Stimulated activated naive CD4-positive, alpha-beta T cell (primary cell): ENCODE measurements around the gene FAM170B.

Experiments used
- DNase-seq, 6 experiments: peaks; one replicate each; lab custom pipeline; 2025; lab: John Stamatoyannopoulos, UW

The FAM170B gene

DNA sequence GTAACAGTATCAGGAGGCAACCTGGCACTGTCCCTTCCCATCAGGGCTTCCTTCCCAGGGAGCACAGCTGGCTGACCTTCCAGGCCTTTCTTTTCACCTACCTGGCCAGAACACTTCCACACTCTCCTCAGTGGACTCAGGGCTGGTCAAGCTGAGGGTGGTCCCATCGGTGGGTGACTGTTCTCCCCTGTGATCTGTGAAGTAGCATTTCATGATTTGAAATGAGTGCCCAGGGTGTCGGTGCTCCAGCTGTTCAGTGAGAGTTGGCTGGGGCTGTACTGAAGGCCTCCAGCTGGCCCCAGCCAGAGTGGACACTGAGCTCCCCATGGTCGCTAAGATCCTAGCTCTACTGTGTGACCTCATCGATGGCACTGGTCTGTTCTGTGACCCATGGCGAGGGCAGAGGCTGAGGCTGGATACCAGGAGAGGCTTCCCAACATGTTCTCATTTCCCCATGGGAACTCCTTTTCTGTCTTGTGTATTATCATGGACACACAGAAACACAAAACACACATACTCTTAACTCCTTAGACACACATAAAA is at the start of gene FAM170B:
Gene FAM170B, minus strand, starts transcription at position 316 of the 543 bp plus-strand sequence. Its CDS starts 103 bp downstream, at position 213.
- DNase-seq, result no peak

DNA sequence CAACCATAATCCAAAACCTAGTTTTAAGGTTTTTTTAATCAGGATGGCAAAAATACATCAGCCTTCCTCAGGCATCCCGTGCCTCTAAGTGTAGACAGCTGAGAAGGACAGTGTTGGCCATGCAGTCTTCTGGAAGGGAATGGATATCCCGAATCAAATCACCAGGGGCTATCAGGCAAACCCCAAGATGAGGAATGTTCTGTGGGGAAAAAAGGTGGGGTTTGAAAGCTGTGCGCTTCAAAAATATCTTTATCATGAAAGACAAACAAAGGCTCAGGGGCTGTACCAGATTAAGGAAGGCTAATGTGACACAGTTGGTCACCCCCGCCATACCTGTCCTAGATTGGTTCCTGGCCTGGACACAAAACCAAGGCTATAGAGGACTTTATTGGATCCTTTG is 49.0 kb upstream of the FAM170B start:
- DNase-seq, result no peak

DNA sequence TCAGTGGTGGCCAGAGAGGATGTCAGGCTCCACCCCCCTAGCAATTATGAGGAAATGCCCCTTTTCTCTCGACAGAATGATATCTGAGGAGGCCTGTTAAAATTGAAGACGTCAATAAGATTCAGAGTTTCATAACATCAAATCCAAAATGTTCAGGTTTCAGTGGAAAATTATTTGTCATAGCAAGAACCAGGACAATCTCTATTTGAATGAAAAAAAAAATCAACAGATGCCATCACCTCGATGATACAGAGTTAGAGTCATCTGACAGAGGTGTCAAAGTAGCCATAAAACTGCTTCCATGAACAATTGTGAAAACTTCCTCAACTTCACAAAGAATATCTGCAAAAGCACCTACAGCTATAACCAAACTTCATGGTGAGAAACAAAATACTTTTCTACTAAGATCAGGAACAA is 46.6 kb upstream of the FAM170B start:
- no peak for DNase-seq

- no peak for DNase-seq
Measured at GRCh38 chr10:49179699-49180443, 46.0 kb upstream of the FAM170B start.

DNA sequence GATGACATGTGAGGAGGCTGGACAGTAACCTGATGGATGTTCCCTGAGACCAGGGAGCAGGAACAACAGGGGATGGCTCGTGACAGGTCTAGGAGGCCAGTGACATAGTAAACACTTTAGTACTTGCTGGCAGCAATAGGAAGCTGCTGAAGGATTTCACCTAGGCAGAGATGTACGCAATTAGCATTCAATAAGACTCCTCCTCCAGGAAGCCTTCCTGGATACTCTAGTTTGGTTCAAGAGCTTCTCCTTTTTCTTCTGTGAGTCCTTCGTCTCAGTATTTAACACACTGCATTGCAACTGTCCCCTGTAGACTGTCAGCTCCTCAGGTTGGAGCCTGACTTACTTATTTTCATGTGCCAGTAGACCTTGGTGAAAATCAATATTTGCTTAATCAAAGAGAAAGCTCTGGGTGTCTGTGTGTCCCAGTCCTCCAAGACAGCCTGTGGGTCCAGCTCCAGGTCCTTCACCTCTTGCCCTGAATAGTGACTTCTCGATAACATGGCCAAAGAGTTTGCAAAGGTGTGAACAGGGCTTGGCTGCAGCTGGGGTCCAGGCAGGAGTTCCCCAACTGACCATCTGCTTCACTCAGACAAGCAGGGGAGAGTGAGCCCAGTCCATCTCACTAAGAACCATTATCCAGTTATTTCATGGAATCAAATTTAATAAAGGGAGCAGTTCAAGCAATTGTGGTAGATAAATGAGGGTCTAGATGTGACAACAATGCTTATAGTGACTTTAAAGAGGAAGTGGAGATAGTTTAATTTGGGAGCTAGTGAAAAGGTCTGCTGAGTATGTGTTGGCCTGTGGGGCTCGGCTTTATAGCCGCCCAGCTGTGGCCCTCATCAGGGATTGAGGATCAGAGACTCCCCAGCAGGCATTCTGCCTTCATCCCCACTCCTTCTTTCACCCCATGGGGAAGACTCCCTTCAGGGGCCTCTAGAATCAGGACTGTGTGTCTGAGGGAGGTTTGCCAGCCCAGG is 45.0 kb upstream of the FAM170B start:
- DNase-seq, result no peak

DNA sequence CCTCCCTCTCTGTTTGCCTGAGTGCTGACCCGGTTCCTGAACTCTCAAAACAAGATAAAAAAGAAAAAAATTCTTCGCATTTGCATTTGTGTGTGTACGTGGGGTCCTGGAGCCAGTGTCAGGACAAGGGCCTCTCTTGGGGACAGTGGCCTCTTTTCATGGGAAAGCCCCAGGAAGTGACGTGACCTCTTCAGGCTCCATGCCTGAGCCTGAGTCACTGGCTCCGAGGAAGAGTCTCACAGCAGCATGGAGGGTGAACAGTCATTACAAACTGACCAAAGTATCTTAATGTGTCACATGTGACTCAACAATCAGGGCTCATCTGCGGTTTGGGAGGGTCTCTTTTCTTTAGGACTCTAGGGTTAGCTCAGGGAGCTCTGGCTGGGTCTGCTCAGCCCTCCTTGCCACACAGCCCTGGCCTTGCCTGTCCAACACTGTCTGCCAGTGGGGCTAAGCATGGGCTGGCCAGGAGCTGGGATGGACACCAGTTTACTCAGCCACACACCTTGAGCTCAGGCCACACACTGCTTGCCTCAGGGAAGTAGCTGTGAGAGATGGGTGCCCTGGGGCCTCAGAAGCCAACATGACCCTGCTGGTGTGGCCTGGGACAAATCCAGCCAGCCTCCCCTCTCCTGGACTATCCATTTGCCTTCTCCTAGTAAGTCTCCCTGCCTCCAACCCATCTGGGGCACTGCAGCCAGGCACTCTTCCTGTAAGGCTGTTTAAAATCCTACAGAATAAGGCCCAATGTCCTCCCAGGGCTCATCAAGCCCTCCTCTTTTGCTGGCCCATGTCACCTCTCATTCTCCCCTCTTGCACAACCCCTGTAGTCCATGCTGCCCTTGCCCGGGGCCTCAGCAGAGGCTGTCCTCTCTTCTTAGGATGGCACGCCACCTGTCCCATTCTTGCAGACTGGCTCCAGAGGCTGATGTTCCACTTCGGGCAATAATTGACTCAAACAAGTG is 43.9 kb upstream of the FAM170B start:
- DNase-seq, result no peak

- DNase-seq, result no peak
Measured at GRCh38 chr10:49176310-49177268, 42.8 kb upstream of the FAM170B start.

DNA sequence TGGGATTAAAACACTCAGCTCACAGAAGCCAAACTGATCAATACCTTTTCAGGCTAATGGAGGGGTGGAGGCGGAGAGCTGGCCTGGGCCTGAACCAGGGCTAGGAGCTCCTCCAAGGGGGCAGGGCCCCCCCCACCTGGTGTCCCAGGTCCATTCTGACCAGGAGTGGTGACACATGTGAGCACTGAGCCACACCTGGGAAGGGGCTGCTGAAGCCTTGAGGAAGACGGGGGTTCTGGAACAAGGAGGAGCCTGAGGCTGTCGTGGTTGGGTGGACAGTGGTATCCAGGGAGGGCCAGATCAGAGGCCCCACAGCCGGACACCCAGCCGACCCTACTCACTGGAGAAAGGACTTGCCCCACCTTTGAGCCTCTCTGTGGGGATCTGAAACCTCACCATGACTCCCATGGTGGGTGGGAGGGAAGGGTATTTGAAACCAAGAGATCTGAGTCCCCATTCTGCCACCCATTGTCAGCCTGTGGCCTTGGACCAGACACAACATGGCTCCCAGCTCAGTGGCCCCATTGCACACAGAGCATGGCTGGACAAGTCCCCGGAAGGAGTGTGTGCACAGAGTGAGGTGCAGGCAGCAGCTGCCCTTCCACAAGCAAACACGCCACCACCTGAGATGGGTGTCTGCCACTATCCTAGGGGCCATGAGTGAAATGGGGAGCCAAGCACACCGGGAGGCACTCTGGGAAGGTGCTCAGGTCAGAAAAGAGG is 41.9 kb upstream of the FAM170B start:
- no peak for DNase-seq

GRCh38 chr10:49174926-49175500 is 41.2 kb upstream of the FAM170B start:
- DNase-seq, result no peak

DNA sequence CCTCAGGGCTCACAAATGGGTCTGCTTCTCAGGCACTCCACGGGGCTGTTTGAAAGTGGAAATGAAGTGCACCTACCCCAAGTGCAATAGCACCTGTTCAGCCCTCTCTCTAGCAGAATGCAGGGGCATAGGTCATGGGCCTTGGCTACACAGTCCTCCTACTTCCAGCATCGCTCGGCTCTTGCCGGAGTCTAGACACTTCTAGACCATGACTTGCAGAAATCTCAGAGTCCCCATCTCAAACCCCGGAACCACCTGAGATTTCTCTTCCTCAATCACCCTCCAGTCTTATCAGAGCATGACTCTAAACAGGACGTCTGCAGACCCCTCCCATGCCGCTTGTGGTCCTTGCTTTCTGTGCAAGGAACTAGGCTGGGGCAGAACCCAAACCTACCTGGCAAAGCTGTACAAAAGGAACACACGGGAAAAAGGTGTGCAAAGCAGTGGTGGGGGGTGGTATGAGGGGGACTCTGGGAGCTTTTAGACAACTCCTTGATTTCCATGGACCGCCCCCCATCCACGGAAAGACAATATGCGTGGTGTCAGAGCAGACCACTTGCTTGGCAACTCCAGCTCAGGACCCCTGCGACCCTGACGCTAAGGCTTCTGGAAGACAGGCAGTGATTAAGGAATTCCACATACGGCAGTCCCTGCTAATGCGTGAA is 40.6 kb upstream of the FAM170B start:
- no peak for DNase-seq

DNA sequence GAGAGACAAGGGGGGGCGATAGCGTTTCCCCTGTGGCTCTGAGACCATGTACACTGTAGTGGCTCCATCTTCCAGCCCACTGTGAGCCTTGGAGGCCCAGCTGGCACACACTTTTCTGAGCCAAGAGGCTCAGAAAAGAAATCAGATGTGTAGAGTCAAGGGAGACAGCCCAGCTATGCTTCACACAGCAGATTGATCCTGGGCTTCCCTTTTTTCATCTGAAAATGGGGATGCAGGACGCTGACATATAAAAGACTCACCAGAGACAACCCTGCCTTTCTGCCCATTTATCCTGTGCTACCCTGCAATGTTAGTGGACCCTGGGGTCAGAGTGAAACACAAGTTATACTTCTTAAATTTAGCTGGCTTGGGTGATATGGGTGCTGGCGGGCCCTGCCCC is 40.0 kb upstream of the FAM170B start:
- DNase-seq, result no peak

GRCh38 chr10:49173201-49173772 is 39.5 kb upstream of the FAM170B start:
- DNase-seq, result no peak

GRCh38 chr10:49172777-49173132 is 38.9 kb upstream of the FAM170B start:
- no peak for DNase-seq

DNA sequence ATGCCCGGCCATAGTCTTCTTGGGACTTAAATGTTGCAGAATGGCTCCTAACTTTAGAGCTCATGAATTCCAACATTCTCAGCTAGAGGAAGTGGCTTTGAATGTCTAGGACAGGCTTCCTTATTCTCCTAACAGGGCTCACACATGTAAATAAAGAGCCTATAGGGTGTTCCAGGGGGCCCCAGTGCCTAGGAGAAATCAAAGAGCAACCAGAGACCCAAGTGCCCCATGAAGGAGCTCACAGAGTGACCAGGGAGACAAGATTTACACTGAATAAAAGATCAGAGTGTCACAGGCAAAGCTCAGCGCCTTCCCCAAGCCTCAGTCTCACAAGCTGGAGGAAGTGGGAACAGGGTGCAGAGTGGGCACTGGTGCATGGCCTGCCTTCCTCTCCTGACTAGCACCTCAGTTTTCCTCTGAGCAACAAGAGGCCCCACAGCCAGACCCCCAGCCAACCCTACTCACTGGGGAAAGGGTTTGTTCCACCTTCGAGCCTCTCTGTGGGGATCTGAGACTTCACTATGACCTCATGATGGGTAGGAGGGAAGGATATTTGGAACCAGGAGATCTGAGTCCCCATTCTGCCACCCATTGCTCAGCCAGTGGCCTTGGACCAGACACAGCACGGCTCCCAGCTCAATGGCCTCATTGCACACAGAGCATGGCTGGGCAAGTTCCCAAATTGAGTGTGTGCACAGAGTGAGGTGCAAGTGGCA is 38.4 kb upstream of the FAM170B start:
- DNase-seq, result no peak

- no peak for DNase-seq
Measured at GRCh38 chr10:49171326-49172060, 37.7 kb upstream of the FAM170B start.

DNA sequence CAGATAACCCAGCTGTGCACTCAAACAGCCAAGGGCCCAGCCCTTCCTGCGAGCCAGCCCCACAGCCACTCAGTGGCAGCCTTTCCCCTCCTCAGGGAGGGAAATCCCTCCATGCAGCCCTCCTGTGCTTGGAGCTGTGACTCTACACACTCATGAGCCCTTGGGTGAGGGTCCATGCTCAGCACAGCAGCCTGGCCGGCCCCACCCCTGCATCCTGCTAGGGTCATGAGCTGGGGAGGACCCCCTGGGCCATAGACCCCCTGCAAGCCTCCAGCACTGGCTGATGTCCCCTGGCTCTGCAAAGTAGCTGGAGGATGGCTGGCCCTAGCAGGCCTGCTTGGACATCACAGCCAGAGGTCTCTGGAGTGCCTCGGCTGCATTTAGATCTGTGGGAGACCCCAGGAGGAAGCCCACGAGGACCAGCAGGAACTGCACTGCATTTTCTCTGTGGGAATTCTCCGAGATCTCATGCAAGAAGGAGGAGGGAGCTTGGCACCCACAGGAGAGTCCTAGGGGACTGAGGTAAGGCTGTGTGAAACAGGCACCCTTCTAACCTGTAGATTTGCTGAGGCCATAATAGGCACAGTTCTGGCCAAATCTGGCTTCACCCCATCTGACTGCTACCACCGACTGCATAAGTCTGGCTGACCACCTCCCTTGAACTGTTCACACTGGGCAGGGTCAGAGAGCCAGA is 37.0 kb upstream of the FAM170B start:
- no peak for DNase-seq
